Activated B cell treated with CpG ODN at 0.5 μM for 24 hours (primary cell): ENCODE measurements around the gene RXRA. TPM values are rescaled to one million over a fixed set of nuclear protein-coding genes. Genes with fewer than 3 reads are reported as not detected.

Experiments used
- ATAC-seq: fragments of 200-7000 bp; cut with Tn5 transposase; one replicate; pipeline ENCODE4 v1.10.0; 2021; ENCODE audit warnings: low read depth, mild to moderate bottlenecking, moderate library complexity
- CTCF ChIA-PET: fragments of 350-600 bp; sonication (Branson Sonifier 250); formaldehyde crosslinking; loops from one replicate; lab custom pipeline; 2021; ENCODE audit warnings: antibody characterized with exemption; lab: Charles Lee
- POLR2A ChIA-PET: fragments of 350-600 bp; sonication (Branson Sonifier 250); formaldehyde crosslinking; loops from one replicate; lab custom pipeline; 2021; ENCODE audit warnings: antibody characterized with exemption; lab: Charles Lee
- DNase-seq: peaks from one replicate; pipeline ENCODE4 v3.0.0; 2022
- H3K27ac Mint-ChIP-seq: one replicate; pipeline ENCODE4 v1.8.0; 2020; ENCODE audit warnings: mixed read lengths
- H3K27me3 Mint-ChIP-seq: one replicate; pipeline ENCODE4 v1.8.0; 2021; ENCODE audit warnings: mixed read lengths
- H3K36me3 Mint-ChIP-seq: one replicate; pipeline ENCODE4 v1.8.0; 2021; ENCODE audit warnings: low read depth, mixed read lengths
- H3K4me1 Mint-ChIP-seq: one replicate; pipeline ENCODE4 v1.8.0; 2021; ENCODE audit warnings: mixed read lengths
- H3K4me3 Mint-ChIP-seq: one replicate; pipeline ENCODE4 v1.8.0; 2020; ENCODE audit warnings: mild to moderate bottlenecking, mixed read lengths
- H3K9me3 Mint-ChIP-seq: one replicate; pipeline ENCODE4 v1.8.0; 2020; ENCODE audit warnings: mixed read lengths
- intact Hi-C: fragments of 100-400 bp; cut with micrococcal nuclease; formaldehyde crosslinking; loops from one replicate; pipeline ENCODE4 v1.15.1; 2024
- total RNA-seq: library from RNA; stranded (reverse); gene quantifications from 2 replicates; pipeline ENCODE4 v1.2.3, GENCODE V29; 2022
- TF ChIP-seq, protein P1 (sequence below): fragments of 200-600 bp; IDR thresholded peaks from one replicate; pipeline ENCODE4 v1.8.0; 2022; ENCODE audit warnings: antibody characterized with exemption, mild to moderate bottlenecking

RXRA gene
- total RNA-seq, 1 donor from 2014 or later = 5.0 TPM

DNA sequence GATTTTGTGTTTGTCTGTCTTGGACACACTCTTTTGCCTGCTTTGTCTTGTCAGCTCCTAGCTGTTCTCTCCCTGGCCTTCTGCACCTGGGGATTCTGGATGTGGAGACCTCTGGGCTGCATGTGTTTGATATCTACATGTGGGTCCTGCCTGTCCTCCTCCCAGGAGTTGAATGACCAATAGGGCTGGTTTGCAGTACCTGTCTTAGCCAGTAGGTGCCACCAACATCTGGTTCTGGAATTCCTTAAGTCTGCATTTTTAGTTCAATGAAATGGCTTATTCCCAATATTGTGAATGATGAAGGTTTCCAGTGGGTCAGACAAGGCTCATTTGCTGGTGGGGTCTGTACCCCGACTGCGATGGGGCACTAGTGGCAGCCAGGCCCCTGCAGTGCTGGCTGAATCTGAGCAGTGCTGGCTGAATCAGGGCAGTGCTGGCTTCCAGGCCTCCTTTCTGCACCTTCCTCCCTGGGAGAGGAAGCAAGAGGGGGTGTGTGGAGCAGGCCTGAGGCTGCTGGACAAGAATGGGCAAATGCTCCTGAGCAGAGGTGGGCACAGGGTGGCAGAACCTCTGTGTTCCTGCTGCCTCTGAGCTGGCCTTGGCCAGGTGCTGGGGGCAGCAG, 73.3 kb downstream of the RXRA start:
- Mint-ChIP-seq H3K4me1 (peaks cover 47% of the 10 kb centered on the region), H3K4me3 (no peak overlapping the region)

DNA sequence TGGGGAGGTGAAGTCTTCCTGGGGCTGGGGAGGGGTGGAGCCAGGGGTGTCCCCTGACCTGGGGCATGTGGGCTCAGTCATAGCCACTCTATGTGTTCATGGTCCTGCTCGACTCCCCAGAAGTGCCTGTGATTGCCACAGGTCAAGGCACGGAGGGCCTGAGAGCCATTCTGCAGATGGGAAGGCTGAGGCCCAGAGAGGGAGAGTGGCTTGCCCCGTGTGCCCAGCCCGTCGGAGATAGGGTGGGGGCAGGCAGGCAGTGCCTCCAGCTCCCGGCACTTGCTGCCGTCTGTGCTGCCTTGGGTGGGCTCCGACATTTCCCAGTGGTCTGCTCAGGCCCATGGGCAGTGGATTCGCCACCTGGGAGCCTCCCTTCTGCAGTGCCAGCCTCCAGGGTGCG, 74.0 kb downstream of the RXRA start:
- Mint-ChIP-seq H3K36me3 (no peaks in the 10 kb centered on the region), H3K4me1 (peaks cover 43% of the 10 kb centered on the region), H3K9me3 (peaks cover 2% of the 10 kb centered on the region), H3K27me3 (no peaks in the 10 kb centered on the region), H3K27ac (no peak overlapping the region), H3K4me3 (no peak overlapping the region)
- TF ChIP-seq, protein P1, sequence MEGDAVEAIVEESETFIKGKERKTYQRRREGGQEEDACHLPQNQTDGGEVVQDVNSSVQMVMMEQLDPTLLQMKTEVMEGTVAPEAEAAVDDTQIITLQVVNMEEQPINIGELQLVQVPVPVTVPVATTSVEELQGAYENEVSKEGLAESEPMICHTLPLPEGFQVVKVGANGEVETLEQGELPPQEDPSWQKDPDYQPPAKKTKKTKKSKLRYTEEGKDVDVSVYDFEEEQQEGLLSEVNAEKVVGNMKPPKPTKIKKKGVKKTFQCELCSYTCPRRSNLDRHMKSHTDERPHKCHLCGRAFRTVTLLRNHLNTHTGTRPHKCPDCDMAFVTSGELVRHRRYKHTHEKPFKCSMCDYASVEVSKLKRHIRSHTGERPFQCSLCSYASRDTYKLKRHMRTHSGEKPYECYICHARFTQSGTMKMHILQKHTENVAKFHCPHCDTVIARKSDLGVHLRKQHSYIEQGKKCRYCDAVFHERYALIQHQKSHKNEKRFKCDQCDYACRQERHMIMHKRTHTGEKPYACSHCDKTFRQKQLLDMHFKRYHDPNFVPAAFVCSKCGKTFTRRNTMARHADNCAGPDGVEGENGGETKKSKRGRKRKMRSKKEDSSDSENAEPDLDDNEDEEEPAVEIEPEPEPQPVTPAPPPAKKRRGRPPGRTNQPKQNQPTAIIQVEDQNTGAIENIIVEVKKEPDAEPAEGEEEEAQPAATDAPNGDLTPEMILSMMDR = no peak
- intact Hi-C loops = no loop called here
- DNase-seq (no peak), ATAC-seq (no peak)
- ChIA-PET POLR2A (interaction anchor here (1.1 kb wide), 1 partner anchor 9 kb away, joined by 4 read pairs; no protein-coding TSS in a partner anchor), CTCF (interaction anchor here (0.9 kb wide), 1 partner anchor 9 kb away, joined by 3 read pairs; no protein-coding TSS in a partner anchor)

More for the DNA sequence above, 73.3 kb downstream of the RXRA start:
- ChIA-PET CTCF (interaction anchor here (0.9 kb wide), 1 partner anchor 9 kb away, joined by 3 read pairs; no protein-coding TSS in a partner anchor), POLR2A (interaction anchor here (1.1 kb wide), 1 partner anchor 8 kb away, joined by 4 read pairs; no protein-coding TSS in a partner anchor)
- Mint-ChIP-seq H3K27me3 (no peaks in the 10 kb centered on the region), H3K9me3 (peaks cover 2% of the 10 kb centered on the region), H3K27ac (no peak overlapping the region), H3K36me3 (no peaks in the 10 kb centered on the region)
- TF ChIP-seq, protein P1 = no peak
- ATAC-seq (no peak), DNase-seq (no peak)
- intact Hi-C loops = loop anchor here (5.0 to 10.0 kb wide), 2 partner anchors 332 to 375 kb away; partner anchors contain the start of genes BRD3 and BRD3OS

- intact Hi-C loops = no loop called here
- no peaks in the 10 kb centered on the region for H3K36me3 Mint-ChIP-seq
- no peak overlapping the region for H3K4me3 Mint-ChIP-seq
- no peak overlapping the region for H3K27ac Mint-ChIP-seq
- TF ChIP-seq, protein P1 = no peak
- no peak for ATAC-seq
- H3K4me1 Mint-ChIP-seq = peaks cover 43% of the 10 kb centered on the region
- CTCF ChIA-PET = no interaction called here
- H3K27me3 Mint-ChIP-seq = no peaks in the 10 kb centered on the region
- POLR2A ChIA-PET = no interaction called here
- H3K9me3 Mint-ChIP-seq = peaks cover 2% of the 10 kb centered on the region
- DNase-seq = no peak
Measured at GRCh38 chr9:134401391-134401790, 75.1 kb downstream of the RXRA start.

DNA sequence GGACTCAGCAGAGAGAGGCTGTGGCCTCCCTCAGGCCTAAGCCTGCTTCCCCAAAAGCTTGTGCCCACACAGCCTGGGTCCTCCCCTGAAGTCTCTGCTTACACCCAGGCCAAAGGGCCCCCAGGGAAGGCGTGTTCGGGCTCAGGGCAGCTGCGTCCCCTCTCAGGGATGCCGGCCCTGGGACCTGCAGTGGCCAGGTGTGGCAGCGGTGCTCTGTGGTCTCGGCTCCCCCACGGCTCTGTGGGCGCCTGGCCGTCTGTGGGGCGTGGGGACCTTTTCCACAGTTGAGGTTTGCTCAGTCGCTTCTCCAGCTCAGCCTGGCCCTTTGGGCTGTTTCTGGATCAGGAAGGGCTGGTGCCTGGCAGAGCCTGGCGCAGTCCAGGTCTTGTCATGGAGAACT, 75.9 kb downstream of the RXRA start:
- no peak overlapping the region for H3K4me3 Mint-ChIP-seq
- intact Hi-C loops = no loop called here
- H3K27ac Mint-ChIP-seq = no peak overlapping the region
- H3K4me1 Mint-ChIP-seq = peaks cover 43% of the 10 kb centered on the region
- POLR2A ChIA-PET = no interaction called here
- DNase-seq (no peak), ATAC-seq (no peak)
- TF ChIP-seq, protein P1 = no peak
- CTCF ChIA-PET = no interaction called here
- H3K27me3 Mint-ChIP-seq = no peaks in the 10 kb centered on the region
- H3K9me3 Mint-ChIP-seq = peaks cover 2% of the 10 kb centered on the region
- no peaks in the 10 kb centered on the region for H3K36me3 Mint-ChIP-seq

GRCh38 chr9:134403292-134403681, 77.0 kb downstream of the RXRA start:
- CTCF ChIA-PET = interaction anchor here (1.4 kb wide), 1 partner anchor 232 kb away, joined by 5 read pairs; no protein-coding TSS in a partner anchor
- H3K9me3 Mint-ChIP-seq = peaks cover 2% of the 10 kb centered on the region
- H3K36me3 Mint-ChIP-seq = no peaks in the 10 kb centered on the region
- TF ChIP-seq, protein P1 = no peak
- H3K4me1 Mint-ChIP-seq = peaks cover 48% of the 10 kb centered on the region
- no peak overlapping the region for H3K27ac Mint-ChIP-seq
- ATAC-seq = no peak
- intact Hi-C loops = no loop called here
- no peaks in the 10 kb centered on the region for H3K27me3 Mint-ChIP-seq
- DNase-seq = no peak
- POLR2A ChIA-PET = interaction anchor here (0.7 to 2.1 kb wide), 2 partner anchors 9 to 13 kb away, joined by 3 to 7 read pairs; no protein-coding TSS in a partner anchor
- no peak overlapping the region for H3K4me3 Mint-ChIP-seq
